ENCODE data around the gene PRR16. TPM values are rescaled to one million over a fixed set of nuclear protein-coding genes. Genes with fewer than 3 reads are reported as not detected.

Gene PRR16
- total and polyA plus RNA-seq, 2 of the 13 experiments (the other 11 are each of a cell fraction or from before 2014, with no cell fraction given) = not detected

DNA sequence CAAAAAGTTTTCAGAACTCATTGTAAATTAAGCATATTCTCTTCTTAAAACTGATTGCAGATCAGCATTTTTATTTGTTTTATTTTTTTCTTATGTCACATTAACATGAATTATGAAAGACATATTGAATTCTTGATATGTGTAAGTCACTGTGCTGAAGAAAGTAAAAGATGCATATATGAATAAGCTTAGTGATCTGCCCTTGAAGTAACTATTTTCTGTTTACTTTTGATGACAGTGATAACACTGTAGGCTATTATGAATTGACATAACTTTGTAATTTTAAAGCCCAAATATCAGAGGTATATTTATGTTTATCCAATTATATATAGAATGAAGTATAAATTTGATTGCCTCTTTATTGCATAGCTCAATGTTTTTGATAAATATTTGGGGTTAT, 8.8 kb downstream of the PRR16 start:
- Histone ChIP-seq H3K27me3 (ENCODE audit: control insufficient read depth in 1 of 2, insufficient read depth in 2 of 2, low read length in 2 of 2) (no peaks in the 10 kb centered on the region; a peak in 1 of 5 replicates), H4K20me1 (ENCODE audit: insufficient read depth, low read length) (no peaks in the 10 kb centered on the region), H2AFZ (ENCODE audit: low read length) (no peak overlapping the region), H3K9ac (ENCODE audit: insufficient read depth, low read depth, low read length) (no peak overlapping the region), H3K27ac (ENCODE audit: extremely low read length, insufficient read depth, low read length) (no peak overlapping the region), H3K4me2 (ENCODE audit: low read depth, low read length) (no peak overlapping the region), H3K79me2 (ENCODE audit: insufficient read depth, low read length) (no peaks in the 10 kb centered on the region), H3K9me3 (ENCODE audit: low read length) (no peaks in the 10 kb centered on the region), H3K4me3 (replicated peaks in 1 of 3; ENCODE audit: insufficient read depth in 1 of 3, low read depth in 2 of 3, low read length in 3 of 3) (no peak overlapping the region), H3K4me1 (ENCODE audit: insufficient read depth, low read length) (no peaks in the 10 kb centered on the region), H3K36me3 (replicated peaks in 1 of 2; ENCODE audit: control insufficient read depth in 1 of 2, insufficient read depth in 2 of 2, low read length in 2 of 2) (no peaks in the 10 kb centered on the region)
- no peak for FAIRE-seq
- no peak for ATAC-seq
- DNase-seq (ENCODE audit: low spot score) = no peak
- no TSS peak for BruUV-seq (replicated peaks)
- intact Hi-C loops (cut with micrococcal nuclease; ENCODE audit: unreplicated experiment) = no loop called here
- in situ Hi-C loops (cut with HindIII; ENCODE audit: extremely low pct_ligation_motif_present, low pct_unique_long_range_greater_than_20kb) = no loop called here
- CTCF ChIA-PET (ENCODE audit: low intra/inter-chr PET ratio, low total read pairs) = no interaction called here
- POLR2A ChIA-PET = no interaction called here
- no peak for TF ChIP-seq AGO2 (optimal IDR thresholded peaks at IDR 0.05; ENCODE audit: low read depth, low read length)
- TF ChIP-seq, protein P1, sequence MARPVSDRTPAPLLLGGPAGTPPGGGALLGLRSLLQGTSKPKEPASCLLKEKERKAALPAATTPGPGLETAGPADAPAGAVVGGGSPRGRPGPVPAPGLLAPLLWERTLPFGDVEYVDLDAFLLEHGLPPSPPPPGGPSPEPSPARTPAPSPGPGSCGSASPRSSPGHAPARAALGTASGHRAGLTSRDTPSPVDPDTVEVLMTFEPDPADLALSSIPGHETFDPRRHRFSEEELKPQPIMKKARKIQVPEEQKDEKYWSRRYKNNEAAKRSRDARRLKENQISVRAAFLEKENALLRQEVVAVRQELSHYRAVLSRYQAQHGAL (CRISPR knock-in tag; IDR thresholded peaks at IDR 0.05; ENCODE audit: not compliant biosample characterization) = no peak
- TF ChIP-seq ZNF333 (CRISPR knock-in tag; IDR thresholded peaks at IDR 0.05; ENCODE audit: borderline replicate concordance) = no peak
- TF ChIP-seq SALL1 (CRISPR knock-in tag; IDR thresholded peaks at IDR 0.05) = no peak
- no peak for TF ChIP-seq MYNN (CRISPR knock-in tag; IDR thresholded peaks at IDR 0.05; ENCODE audit: low read depth)
- TF ChIP-seq, protein P2, sequence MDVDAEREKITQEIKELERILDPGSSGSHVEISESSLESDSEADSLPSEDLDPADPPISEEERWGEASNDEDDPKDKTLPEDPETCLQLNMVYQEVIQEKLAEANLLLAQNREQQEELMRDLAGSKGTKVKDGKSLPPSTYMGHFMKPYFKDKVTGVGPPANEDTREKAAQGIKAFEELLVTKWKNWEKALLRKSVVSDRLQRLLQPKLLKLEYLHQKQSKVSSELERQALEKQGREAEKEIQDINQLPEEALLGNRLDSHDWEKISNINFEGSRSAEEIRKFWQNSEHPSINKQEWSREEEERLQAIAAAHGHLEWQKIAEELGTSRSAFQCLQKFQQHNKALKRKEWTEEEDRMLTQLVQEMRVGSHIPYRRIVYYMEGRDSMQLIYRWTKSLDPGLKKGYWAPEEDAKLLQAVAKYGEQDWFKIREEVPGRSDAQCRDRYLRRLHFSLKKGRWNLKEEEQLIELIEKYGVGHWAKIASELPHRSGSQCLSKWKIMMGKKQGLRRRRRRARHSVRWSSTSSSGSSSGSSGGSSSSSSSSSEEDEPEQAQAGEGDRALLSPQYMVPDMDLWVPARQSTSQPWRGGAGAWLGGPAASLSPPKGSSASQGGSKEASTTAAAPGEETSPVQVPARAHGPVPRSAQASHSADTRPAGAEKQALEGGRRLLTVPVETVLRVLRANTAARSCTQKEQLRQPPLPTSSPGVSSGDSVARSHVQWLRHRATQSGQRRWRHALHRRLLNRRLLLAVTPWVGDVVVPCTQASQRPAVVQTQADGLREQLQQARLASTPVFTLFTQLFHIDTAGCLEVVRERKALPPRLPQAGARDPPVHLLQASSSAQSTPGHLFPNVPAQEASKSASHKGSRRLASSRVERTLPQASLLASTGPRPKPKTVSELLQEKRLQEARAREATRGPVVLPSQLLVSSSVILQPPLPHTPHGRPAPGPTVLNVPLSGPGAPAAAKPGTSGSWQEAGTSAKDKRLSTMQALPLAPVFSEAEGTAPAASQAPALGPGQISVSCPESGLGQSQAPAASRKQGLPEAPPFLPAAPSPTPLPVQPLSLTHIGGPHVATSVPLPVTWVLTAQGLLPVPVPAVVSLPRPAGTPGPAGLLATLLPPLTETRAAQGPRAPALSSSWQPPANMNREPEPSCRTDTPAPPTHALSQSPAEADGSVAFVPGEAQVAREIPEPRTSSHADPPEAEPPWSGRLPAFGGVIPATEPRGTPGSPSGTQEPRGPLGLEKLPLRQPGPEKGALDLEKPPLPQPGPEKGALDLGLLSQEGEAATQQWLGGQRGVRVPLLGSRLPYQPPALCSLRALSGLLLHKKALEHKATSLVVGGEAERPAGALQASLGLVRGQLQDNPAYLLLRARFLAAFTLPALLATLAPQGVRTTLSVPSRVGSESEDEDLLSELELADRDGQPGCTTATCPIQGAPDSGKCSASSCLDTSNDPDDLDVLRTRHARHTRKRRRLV (CRISPR knock-in tag; IDR thresholded peaks at IDR 0.05) = no peak
- TF ChIP-seq FOXO1 (CRISPR knock-in tag; IDR thresholded peaks at IDR 0.05) = no peak
- TF ChIP-seq CBFB (CRISPR knock-in tag; IDR thresholded peaks at IDR 0.05) = no peak
- TF ChIP-seq, protein P3, sequence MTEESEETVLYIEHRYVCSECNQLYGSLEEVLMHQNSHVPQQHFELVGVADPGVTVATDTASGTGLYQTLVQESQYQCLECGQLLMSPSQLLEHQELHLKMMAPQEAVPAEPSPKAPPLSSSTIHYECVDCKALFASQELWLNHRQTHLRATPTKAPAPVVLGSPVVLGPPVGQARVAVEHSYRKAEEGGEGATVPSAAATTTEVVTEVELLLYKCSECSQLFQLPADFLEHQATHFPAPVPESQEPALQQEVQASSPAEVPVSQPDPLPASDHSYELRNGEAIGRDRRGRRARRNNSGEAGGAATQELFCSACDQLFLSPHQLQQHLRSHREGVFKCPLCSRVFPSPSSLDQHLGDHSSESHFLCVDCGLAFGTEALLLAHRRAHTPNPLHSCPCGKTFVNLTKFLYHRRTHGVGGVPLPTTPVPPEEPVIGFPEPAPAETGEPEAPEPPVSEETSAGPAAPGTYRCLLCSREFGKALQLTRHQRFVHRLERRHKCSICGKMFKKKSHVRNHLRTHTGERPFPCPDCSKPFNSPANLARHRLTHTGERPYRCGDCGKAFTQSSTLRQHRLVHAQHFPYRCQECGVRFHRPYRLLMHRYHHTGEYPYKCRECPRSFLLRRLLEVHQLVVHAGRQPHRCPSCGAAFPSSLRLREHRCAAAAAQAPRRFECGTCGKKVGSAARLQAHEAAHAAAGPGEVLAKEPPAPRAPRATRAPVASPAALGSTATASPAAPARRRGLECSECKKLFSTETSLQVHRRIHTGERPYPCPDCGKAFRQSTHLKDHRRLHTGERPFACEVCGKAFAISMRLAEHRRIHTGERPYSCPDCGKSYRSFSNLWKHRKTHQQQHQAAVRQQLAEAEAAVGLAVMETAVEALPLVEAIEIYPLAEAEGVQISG (CRISPR knock-in tag; IDR thresholded peaks at IDR 0.05) = no peak
- TF ChIP-seq NKX3-1 (CRISPR knock-in tag; IDR thresholded peaks at IDR 0.05) = no peak
- TF ChIP-seq PRPF4 (IDR thresholded peaks at IDR 0.05; ENCODE audit: low read depth, low read length, poor library complexity, severe bottlenecking) = no peak
- TF ChIP-seq, protein P4, sequence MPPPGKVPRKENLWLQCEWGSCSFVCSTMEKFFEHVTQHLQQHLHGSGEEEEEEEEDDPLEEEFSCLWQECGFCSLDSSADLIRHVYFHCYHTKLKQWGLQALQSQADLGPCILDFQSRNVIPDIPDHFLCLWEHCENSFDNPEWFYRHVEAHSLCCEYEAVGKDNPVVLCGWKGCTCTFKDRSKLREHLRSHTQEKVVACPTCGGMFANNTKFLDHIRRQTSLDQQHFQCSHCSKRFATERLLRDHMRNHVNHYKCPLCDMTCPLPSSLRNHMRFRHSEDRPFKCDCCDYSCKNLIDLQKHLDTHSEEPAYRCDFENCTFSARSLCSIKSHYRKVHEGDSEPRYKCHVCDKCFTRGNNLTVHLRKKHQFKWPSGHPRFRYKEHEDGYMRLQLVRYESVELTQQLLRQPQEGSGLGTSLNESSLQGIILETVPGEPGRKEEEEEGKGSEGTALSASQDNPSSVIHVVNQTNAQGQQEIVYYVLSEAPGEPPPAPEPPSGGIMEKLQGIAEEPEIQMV (CRISPR knock-in tag; IDR thresholded peaks at IDR 0.05; ENCODE audit: low read depth) = no peak
- no peak for TF ChIP-seq ARNTL (CRISPR knock-in tag; IDR thresholded peaks at IDR 0.05)
- no peak for TF ChIP-seq MAFG (CRISPR knock-in tag; IDR thresholded peaks at IDR 0.05)
- no peak for TF ChIP-seq RFX1 (IDR thresholded peaks at IDR 0.05)
- TF ChIP-seq ZNF33A (CRISPR knock-in tag; IDR thresholded peaks at IDR 0.05; ENCODE audit: borderline replicate concordance) = no peak
- no peak for TF ChIP-seq ZNF296 (CRISPR knock-in tag; conservative IDR thresholded peaks at IDR 0.05)
